GM19397 (cell line): ENCODE results near the gene QSOX1.
"Not testable (repeated sequence)": the region's sequence is repeated elsewhere in the genome, so short reads cannot be mapped to it uniquely, and the experiment has no call there.

Source experiments
- ATAC-seq: cut with Tn5 transposase; IDR thresholded peaks from one replicate; pipeline ENCODE4 v1.9.1; 2021; ENCODE audit warnings: mild to moderate bottlenecking, moderate library complexity; ENCODE audit not compliant: unreplicated experiment

Gene QSOX1

DNA sequence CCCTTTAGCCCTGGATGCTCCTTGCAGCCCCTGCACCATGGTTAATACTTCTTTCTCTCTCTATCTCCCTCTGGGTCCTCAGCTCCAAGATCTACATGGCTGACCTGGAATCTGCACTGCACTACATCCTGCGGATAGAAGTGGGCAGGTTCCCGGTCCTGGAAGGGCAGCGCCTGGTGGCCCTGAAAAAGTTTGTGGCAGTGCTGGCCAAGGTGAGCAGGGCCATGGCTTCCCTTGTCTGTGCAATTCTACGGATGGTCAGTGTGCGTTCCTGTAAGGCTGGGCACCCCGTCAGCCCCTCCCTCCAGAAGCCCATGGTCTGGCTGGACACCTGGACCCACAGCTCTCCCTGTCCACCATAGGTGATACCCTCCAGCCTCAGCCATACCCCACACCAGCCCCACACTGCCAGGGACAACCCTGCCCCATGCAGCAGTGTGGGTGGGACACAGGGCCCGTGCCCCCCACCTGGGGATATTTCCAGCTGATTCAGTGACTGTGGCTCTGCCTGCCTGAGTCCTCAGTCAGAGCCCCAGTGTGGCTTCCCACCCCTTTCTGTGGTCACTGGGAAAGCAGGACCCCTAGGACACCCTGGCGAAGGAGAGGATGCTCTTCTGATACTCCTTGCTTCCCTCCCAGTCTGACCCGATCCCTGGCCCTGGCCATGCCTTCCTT lies 31.4 kb downstream of the QSOX1 start:
- no peak for ATAC-seq

DNA sequence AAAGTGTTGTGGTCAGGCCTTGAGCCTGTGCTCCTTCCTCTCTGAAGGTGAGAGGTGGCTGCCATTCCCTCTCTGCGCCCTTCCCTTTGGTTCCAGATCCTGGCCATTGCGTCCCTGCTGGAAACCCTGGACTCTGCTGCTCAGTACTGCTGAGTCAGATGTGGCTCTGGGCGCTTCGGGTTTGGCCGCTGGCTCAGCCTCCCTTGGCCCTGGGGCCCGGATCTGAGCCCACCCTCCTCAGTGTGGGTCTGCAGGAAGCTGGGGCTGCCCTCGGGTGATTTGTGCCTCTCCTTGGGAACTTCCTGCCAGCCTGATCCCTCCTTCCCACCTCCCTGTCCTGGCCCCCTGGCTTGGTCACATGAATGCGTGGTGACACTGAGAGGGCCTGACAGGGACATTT lies 32.2 kb downstream of the QSOX1 start:
- no peak for ATAC-seq

DNA sequence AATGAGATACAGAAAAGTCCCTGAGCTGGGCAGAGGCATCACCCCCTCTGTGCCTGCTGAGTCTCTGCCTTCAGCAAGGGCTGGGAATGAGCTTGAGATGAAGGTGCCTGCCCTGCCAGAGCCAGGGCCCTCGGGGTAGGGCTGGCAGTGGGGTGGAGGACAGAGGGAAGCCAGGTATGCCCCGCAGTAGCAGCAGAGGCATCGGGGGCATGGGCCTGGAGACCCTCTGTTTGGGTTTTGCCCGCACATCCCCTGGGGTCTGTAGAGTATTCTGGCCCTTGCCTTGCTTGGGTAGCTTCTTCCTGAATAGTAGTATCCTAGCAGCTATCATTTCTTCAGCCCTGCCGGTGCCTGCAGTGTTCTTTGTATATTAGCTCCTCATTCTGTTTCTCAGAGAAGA lies 33.0 kb downstream of the QSOX1 start:
- no peak for ATAC-seq

DNA sequence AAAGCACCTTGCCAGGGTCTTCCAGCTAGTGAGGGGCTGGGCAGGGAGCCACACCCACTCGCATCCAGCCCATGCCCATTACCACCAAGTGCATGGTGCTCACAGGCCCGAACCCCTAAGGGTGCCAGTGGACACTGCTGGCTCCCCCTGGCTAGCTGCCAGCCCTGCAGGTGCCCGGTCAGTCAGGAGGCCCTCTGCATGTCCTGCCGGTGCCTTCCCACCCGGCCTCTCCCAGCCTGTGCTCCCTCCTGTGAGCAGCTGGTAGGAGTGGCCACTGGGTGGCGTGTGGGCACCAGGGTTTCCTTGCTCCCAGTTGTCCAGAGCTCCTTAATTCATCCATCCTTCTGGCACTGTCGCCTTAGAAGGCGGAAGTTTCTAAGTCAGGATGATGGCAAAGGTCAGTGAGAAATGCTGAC lies 33.4 kb downstream of the QSOX1 start:
- no peak for ATAC-seq

DNA sequence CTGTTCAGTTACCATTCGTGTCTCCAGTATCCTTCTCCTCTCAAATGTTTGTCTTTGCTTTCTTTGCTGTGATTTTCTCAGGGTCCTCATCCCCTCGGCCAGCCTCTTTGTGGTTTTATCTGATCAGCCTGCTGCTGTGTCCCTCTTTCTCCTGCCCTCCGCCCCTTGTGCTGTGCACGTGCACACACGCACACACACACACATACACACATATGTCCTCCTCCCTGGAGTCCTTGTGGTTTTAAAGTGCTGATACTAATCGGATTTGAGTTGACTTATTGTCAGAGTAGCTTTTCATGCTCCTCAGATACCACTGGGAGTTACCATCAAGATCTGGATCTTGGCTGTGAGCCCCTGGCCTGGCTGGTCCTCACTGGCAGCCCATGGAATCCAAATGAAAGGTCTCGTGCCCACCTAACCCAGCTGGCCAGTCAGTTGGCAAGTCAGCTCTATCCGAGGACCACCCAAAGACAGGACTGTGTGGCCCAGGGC lies 34.1 kb downstream of the QSOX1 start:
- ATAC-seq = no peak

DNA sequence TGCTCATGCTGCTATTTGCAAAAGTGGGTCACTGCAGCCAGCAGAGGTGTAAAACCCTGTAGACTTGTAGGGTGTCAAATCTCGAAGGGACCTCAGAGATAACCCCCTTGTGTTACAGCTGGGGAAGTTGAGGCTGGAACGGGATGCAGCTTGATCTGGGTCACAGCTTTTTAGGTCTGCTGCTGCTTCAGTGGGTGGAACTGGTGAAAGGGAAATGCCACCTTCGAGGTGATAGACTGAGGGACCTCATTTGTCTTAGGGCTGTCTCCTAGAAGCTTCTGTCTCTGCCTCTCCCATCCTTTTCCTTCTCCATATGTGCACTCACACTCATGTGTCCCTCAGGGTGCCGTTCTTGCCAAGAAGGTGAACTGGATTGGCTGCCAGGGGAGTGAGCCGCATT lies 35.4 kb downstream of the QSOX1 start:
- ATAC-seq = no peak

DNA sequence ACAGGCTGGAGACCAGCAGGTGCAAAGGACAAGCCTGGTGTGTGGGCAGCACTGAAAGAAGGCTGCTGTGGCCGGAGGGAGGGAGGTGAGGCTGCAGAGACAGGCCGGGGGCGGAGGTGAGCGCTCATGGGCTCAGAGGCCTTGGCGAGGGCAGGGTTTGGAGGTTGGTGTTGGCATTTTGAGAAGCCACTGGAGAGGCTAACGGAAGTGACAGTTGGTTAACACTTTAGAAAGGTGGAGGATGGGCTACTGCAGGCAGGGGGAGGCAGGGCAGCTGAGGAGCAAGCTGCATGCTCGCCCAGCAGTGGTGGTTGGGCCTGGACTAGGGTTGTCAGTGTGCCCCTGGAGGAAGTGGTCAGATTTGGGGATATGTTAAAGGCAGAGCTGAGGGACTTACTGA lies 37.5 kb downstream of the QSOX1 start:
- ATAC-seq = no peak

DNA sequence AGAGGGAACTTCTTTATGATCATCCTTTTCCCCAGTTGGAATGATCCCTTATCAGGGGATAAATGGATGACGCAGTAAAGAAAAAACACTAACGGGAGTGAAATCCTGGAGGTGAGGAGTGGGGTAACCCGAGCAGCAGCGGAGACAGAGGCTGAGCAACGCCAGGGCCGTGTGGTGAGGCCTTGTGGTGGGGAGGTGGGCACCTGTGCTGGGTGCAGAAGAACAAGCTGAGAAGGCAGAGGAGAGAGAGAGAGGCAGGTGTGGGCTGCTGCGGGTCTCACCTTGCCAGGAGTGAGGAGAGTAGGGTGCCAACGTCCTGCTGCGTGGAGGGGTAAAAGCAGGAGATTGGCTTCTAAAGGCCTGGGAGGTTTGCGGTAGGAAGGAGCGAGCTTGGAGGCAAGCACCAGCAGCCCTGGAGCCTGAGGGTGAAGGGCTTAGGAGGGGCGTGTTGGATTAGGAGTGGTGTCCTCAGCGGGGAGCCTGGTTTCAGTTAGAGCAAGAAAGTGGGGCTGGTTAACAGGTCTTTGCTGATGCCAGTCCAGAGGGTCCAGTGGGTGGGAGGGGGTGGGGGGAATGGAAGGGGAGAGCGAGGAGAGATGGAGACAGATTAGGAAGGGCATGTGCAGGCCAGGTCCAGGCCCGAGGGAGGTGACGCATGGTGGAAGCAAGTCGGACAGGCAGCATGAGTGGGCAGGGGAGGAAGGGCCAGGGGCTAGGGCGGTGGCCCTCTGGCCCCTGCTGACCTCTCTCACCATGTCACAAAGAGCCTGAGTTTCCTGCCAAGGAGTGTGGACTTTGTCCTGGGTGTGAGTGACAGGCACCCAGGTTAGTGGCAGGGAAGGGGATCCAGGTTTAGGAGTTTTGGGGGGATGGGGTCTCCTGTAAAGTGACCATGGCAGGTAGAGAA lies 38.7 kb downstream of the QSOX1 start:
- ATAC-seq = no peak

DNA sequence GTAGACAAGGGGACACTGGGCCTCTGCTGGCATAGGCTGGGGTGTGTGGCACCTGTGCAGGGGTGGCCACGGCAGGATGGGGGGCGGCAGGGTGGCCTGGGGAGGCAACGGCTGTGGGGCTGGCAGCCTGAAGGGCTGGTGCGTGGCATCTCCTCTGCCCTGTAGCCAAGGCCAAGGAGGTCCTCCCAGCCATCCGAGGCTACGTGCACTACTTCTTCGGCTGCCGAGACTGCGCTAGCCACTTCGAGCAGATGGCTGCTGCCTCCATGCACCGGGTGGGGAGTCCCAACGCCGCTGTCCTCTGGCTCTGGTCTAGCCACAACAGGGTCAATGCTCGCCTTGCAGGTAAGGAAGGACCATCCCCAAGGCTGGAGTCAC lies 39.4 kb downstream of the QSOX1 start:
- ATAC-seq = no peak

DNA sequence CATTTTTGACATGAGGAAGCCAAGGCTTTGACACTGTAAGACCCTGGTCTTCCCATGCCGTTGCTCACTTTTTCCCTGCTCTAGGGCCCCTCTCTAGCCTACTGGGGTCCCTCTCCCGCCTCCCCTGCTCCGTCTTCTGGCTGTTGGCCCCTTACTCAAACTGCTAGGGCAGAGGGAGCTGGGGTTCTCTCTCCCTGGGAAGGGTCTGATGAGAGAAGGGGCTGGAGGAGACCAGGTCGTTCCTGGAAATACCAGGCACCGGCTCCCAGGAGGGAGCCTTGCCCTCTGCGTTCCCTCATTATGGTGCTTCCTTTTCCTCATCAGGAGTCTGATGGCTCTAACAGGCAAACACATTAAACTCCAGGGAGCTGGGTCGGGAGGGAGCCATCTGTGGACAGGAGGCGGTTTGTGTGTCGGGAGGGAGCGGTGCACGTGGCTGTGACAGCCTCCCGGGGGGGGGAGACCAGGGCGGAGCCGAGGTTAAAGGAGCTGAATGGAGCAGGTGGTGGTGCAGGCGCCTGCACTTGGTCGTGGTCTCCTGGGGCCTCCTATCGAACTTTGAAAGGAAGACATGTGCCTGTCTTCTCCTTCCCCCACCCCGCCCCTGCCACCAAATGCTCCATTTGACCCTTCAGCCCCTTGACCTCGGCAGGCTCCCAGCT lies 40.0 kb downstream of the QSOX1 start:
- no peak for ATAC-seq

DNA sequence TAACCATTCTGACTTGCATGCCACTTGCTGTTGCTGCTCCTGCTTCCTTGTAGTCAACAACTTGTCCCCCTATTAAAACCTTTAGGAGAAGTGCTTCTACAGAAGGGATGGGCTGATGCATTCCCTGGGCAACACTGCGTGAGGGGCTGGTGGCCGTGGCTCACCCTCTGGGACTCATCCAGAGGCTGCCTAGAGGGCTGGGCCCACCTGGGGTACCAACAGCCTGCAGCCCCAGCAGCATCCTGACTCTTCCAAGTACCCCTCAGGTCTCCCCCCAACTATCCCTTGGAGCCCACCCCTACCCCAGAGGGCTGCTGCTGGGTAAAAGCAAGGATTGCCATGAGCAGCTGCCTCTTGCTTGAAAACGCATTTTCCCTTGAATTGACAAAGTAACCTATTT lies 40.7 kb downstream of the QSOX1 start:
- ATAC-seq = no peak

DNA sequence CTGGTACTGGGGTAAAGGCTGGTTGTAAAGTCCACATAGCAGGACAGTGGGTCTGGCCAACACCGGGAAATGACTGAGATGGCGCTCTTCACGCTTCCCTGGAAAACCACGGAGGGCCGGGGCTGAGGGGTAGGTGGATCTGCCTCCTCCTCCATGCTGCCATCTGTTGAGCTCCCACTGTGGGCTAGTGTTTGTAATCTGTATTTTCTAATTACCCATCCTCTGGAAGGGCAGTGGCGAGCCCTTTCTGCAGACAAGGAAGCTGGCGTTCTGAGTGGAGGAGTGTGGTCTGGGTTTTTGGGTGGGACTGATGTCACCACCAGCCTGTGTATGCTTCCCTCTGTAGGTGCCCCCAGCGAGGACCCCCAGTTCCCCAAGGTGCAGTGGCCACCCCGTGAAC lies 41.2 kb downstream of the QSOX1 start:
- no peak for ATAC-seq

DNA sequence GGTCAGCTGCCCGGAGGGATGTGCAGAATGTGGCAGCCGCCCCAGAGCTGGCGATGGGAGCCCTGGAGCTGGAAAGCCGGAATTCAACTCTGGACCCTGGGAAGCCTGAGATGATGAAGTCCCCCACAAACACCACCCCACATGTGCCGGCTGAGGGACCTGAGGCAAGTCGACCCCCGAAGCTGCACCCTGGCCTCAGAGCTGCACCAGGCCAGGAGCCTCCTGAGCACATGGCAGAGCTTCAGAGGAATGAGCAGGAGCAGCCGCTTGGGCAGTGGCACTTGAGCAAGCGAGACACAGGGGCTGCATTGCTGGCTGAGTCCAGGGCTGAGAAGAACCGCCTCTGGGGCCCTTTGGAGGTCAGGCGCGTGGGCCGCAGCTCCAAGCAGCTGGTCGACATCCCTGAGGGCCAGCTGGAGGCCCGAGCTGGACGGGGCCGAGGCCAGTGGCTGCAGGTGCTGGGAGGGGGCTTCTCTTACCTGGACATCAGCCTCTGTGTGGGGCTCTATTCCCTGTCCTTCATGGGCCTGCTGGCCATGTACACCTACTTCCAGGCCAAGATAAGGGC lies 41.9 kb downstream of the QSOX1 start:
- ATAC-seq = no peak

DNA sequence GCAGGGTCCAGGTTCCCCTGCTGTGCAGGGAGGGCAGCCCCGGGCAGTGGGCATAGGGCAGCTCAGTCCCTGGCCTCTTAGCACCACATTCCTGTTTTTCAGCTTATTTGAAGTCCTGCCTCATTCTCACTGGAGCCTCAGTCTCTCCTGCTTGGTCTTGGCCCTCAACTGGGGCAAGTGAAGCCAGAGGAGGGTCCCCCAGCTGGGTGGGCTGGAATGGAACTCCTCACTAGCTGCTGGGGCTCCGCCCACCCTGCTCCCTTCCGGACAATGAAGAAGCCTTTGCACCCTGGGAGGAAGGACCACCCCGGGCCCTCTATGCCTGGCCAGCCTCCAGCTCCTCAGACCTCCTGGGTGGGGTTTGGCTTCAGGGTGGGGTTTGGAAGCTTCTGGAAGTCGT lies 42.6 kb downstream of the QSOX1 start:
- ATAC-seq = no peak

DNA sequence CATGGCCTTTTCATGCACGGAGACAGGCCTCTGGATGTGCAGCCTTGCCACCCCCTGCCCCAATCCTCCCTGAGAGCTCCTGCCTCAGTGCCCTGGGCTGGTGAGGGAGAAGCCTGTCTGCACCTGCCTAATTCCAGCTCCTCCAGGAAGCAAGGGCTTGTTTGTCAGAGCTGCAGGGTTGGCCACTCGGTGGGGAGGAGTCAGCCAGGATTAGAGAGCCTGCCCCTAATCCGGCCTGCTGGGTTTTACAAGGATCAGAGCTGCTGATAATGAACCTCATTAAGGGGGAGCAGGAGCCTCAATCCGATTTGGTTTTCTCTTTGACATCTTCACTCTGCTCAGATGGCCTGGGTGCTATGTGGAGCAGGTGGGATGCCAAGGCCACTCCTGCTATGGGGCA lies 43.5 kb downstream of the QSOX1 start:
- ATAC-seq = no peak

DNA sequence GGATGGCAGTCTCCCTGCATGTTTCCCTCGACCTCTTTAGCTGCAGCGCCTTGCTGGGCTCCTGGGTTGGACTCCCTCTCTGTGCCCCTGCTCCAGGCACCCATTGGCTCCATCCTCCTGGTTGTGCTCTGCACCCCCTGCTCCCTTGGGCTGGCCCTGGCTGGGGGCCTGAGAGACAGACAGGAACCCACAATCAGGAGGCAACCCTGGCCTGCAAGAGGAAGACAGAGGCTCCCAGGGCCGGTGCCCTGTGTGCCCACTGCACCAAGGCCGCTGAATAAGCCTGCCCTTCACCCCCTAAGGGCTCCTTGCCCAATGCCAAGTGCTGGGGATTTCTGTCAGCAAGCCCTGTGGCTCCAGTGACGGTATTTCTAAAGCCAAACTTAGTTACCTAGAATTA lies 43.9 kb downstream of the QSOX1 start:
- ATAC-seq = no peak

DNA sequence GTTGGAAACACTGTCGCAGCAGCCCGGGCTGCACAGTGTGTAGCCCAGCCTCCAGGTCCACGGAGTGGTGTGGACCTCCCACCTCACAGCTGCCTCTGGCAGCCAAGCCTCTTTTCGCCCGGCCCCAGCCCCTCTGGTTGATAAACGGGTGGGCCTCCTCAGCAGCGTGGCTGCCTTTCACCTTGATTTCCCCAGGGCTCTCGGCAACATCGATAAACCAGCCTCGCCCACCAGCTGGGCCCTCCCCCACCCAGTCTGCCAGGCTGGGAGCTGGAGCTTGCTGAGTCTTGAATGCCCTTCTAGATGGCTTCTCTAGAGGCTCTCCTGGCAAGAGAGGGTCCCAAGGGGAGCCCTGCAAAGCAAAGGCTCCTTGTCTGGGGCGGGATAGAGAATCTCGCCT lies 44.3 kb downstream of the QSOX1 start:
- no peak for ATAC-seq

DNA sequence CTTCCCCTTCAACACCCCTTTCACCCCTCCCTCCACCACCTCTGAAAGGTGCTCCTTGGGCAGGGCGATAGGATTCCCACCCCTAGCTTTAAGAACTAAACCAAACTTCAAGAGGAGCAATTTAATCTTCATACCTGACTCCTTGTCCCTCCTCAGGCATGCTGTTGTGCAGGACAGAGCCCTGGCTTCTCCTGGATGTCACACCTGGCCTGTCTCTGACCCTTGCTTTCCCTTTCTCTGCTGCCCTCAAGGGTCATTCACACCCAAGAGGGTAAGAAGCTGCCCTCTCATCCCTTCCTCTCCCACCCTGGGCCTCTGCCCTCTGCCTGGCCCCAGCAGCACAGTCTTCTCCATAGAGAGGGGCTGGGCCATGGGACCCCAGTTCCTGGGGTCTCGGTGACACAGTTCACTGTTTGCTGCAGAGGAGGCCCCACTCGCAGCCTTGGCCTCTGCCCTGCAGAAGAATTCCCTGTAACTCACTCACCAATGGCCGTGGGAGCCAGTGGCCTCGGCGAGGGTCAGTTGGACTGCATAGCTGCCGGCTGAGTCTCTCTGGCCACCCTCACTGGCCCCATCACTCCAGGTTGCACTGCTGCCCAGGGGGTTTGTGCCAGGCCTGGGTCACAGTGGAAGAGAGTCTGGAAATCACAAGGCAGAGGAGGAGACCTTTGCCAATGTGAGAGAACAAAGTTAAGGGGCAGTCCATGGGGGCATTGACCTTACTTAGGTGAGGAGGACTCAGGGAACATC lies 47.0 kb downstream of the QSOX1 start:
- ATAC-seq = no peak

DNA sequence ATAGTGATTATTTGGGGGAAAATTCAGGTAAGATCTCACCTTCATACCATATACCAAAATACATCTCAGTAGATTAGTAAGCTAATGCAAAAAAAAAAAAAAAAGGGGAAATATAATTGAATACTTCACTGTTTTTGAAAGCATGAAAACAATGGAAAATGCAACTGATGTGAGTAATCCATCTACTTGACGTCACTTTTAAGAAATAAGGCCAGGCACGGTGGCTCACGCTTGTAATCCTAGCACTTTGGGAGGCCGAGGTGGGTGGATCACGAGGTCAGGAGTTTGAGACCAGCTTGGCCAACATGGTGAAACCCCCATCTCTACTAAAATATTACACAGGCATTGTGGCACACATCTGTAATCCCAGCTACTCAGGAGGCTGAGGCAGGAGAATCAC lies 47.9 kb downstream of the QSOX1 start:
- ATAC-seq = not testable (repeated sequence)

DNA sequence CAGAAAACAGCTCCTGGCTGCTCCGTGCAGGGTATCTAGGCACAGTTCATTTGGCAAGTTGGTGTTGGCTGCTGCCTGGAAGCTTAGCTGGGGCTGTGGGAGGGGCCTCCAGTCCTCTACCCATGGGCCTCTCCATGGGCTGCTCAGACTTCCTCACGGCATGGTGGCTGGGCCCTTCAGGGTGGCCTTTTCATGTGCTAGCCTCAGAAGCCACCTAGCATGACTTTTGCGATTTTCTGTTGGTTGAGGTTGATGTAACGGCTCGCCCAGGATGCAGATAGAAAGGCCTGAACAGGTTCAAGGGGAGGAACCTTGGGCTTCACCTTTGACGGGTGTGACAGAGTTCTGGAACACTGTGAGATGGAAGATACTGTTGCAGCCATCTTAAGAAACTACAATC lies 49.6 kb downstream of the QSOX1 start:
- ATAC-seq = no peak

DNA sequence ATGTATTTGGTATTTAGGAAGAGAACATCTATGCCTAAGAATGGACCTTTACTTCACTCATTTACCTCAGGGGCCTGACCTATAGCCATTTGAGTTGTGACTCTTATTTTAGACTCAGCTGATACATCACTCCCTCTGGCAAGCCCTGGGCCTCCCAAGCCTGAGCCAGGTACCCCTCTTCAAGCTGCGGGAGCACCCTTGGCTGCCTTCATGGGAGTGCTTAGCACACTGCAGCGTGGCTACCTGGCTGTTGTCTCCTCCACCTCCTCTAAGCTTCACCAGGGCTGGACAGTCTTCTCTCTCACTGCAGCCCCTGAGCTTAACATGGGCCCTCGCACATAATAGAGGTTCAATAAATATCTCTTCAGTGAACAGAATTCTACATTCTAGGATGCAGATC lies 51.9 kb downstream of the QSOX1 start:
- ATAC-seq = no peak
